B cell (primary cell): Measurements from ENCODE around the gene SWSAP1. TPM values are rescaled to one million over a fixed set of nuclear protein-coding genes. Genes with fewer than 3 reads are reported as not detected.

ENCODE experiments used
- ATAC-seq: fragments of 200-7000 bp; cut with Tn5 transposase; one replicate; pipeline ENCODE4 v1.10.0; 2021; ENCODE audit warnings: low read depth, mild to moderate bottlenecking, moderate number of reproducible peaks, moderate library complexity
- CTCF ChIA-PET: fragments of 350-600 bp; sonication (Branson Sonifier 250); formaldehyde crosslinking; loops from one replicate; lab custom pipeline; 2021; ENCODE audit warnings: antibody characterized with exemption, inconsistent platforms; lab: Charles Lee
- POLR2A ChIA-PET: fragments of 350-600 bp; sonication (Branson Sonifier 250); formaldehyde crosslinking; loops from one replicate; lab custom pipeline; 2021; ENCODE audit warnings: antibody characterized with exemption; lab: Charles Lee
- DNase-seq: peaks from one replicate; pipeline ENCODE4 v3.0.0; 2013
- H2AFZ ChIP-seq: 2 replicates; pipeline ENCODE4 v1.6.1; 2012; ENCODE audit warnings: mild to moderate bottlenecking, low read depth, low read length; ENCODE audit not compliant: insufficient read depth, poor library complexity, severe bottlenecking
- H3K27ac ChIP-seq, 2 donors: 1 replicate in 1 of 2; 2 replicates in 1 of 2; pipeline ENCODE4 v1.5.1; 2012 to 2013; ENCODE audit warnings: low read length in 2 of 2, mild to moderate bottlenecking in 2 of 2, moderate library complexity in 1 of 2
- H3K27me3 ChIP-seq, 4 experiments: fragments of 200-600 bp in 1 of 4; sonication (generic) in 1 of 4; replicated peaks in 1 of 4; 1 replicate in 2 of 4; 2 replicates in 2 of 4; pipeline versions ENCODE4 v1.6.1 to v1.7.0; 2013 to 2016; ENCODE audit warnings: low read length in 3 of 4, mild to moderate bottlenecking in 2 of 4, mixed read lengths in 1 of 4, moderate library complexity in 1 of 4; ENCODE audit not compliant: insufficient read depth in 4 of 4, control insufficient read depth in 3 of 4; ENCODE audit errors: control extremely low read depth in 1 of 4
- H3K36me3 ChIP-seq, 2 experiments: replicated peaks in 1 of 2; 1 replicate in 1 of 2; 2 replicates in 1 of 2; pipeline versions ENCODE4 v1.6.1 to v1.7.1; 2013; ENCODE audit warnings: low read length in 1 of 2; ENCODE audit not compliant: insufficient read depth in 2 of 2, control insufficient read depth in 1 of 2; ENCODE audit errors: control extremely low read depth in 1 of 2, extremely low read depth in 1 of 2
- H3K4me1 ChIP-seq, 2 donors: fragments of 200-600 bp in 1 of 2; sonication (generic) in 1 of 2; 1 replicate in 1 of 2; 2 replicates in 1 of 2; pipeline versions ENCODE4 v1.5.1 to v1.6.1; 2013 to 2017; ENCODE audit warnings: low read length in 2 of 2; ENCODE audit not compliant: control insufficient read depth in 2 of 2, insufficient read depth in 2 of 2
- H3K4me2 ChIP-seq: replicated peaks from 2 replicates; pipeline ENCODE3; 2012; ENCODE audit warnings: mild to moderate bottlenecking, low read depth, low read length; ENCODE audit not compliant: poor library complexity, severe bottlenecking
- H3K4me3 ChIP-seq, 5 experiments: fragments of 200-600 bp in 1 of 5; sonication (generic) in 1 of 5; 1 replicate in 3 of 5; 2 replicates in 2 of 5; pipeline versions ENCODE4 v1.5.1 to v1.7.0; 2011 to 2016; ENCODE audit warnings: low read length in 4 of 5, mild to moderate bottlenecking in 4 of 5, low read depth in 2 of 5, control low read depth in 1 of 5, moderate library complexity in 1 of 5; ENCODE audit not compliant: insufficient read depth in 1 of 5; ENCODE audit errors: control extremely low read depth in 1 of 5, extremely low read depth in 1 of 5
- H3K79me2 ChIP-seq: fragments of 200-600 bp; sonication (generic); one replicate; pipeline ENCODE4 v1.6.0; 2016; ENCODE audit warnings: low read length; ENCODE audit not compliant: control insufficient read depth, insufficient read depth
- H3K9ac ChIP-seq: fragments of 200-600 bp; sonication (generic); 2 replicates; pipeline ENCODE4 v1.6.1; 2017; ENCODE audit warnings: mild to moderate bottlenecking, low read length, moderate library complexity
- H3K9me3 ChIP-seq, 3 donors: one replicate each; pipeline versions ENCODE4 v1.6.1 to v1.7.1; 2013; ENCODE audit warnings: low read length in 2 of 3; ENCODE audit not compliant: control insufficient read depth in 2 of 3, insufficient read depth in 1 of 3; ENCODE audit errors: control extremely low read depth in 1 of 3
- H4K20me1 ChIP-seq: 2 replicates; pipeline ENCODE4 v1.6.0; 2012; ENCODE audit warnings: mild to moderate bottlenecking, low read length; ENCODE audit not compliant: insufficient read depth, control insufficient read depth, poor library complexity, severe bottlenecking
- H3K27ac Mint-ChIP-seq: one replicate; pipeline ENCODE4 v1.8.0; 2021; ENCODE audit warnings: mixed read lengths
- H3K27me3 Mint-ChIP-seq: one replicate; pipeline ENCODE4 v1.8.0; 2021; ENCODE audit warnings: mixed read lengths
- H3K4me1 Mint-ChIP-seq: one replicate; pipeline ENCODE4 v1.8.0; 2021; ENCODE audit warnings: mixed read lengths
- H3K4me3 Mint-ChIP-seq: one replicate; pipeline ENCODE4 v1.8.0; 2021; ENCODE audit warnings: mixed read lengths
- H3K9me3 Mint-ChIP-seq: one replicate; pipeline ENCODE4 v1.8.0; 2022; ENCODE audit warnings: mixed read lengths; ENCODE audit not compliant: insufficient read depth
- CTCF ChIP-seq: fragments of 200-600 bp; IDR thresholded peaks from one replicate; pipeline ENCODE4 v1.8.0; 2022; ENCODE audit warnings: antibody characterized with exemption, mild to moderate bottlenecking
- EZH2 ChIP-seq: IDR thresholded peaks from 2 replicates; pipeline ENCODE4 v1.6.1; 2012; ENCODE audit warnings: borderline replicate concordance, low read depth, mild to moderate bottlenecking, moderate library complexity, low read length; ENCODE audit not compliant: insufficient read depth, poor library complexity, severe bottlenecking
- WGBS: methylation state at CpG from one replicate; pipeline ENCODE4 v1.1.5; 2013; ENCODE audit warnings: missing lambda C conversion rate; ENCODE audit not compliant: insufficient coverage; 5-methylcytosine and 5-hydroxymethylcytosine counted together
- intact Hi-C: fragments of 100-400 bp; cut with micrococcal nuclease; formaldehyde crosslinking; loops from one replicate; pipeline ENCODE4 v1.10.0; 2022
- polyA plus RNA-seq: library from polyadenylated mRNA; depleted of rRNA; stranded (reverse); fragments of >200 nt; gene quantifications from 2 replicates; pipeline ENCODE4 v1.2.3, GENCODE V29; 2012
- total RNA-seq, 2 donors: library from RNA; stranded (reverse); fragments of 120-200 nt in 1 of 2; gene quantifications; 1 replicate in 1 of 2; 2 replicates in 1 of 2; pipeline versions ENCODE4 v1.2.3 to v1.2.4, GENCODE V29; 2013 to 2022

Gene SWSAP1
- total and polyA plus RNA-seq, 2 donors (not counting 1 experiment from before 2014, with no cell fraction given), result 5.0 to 7.6 TPM

DNA sequence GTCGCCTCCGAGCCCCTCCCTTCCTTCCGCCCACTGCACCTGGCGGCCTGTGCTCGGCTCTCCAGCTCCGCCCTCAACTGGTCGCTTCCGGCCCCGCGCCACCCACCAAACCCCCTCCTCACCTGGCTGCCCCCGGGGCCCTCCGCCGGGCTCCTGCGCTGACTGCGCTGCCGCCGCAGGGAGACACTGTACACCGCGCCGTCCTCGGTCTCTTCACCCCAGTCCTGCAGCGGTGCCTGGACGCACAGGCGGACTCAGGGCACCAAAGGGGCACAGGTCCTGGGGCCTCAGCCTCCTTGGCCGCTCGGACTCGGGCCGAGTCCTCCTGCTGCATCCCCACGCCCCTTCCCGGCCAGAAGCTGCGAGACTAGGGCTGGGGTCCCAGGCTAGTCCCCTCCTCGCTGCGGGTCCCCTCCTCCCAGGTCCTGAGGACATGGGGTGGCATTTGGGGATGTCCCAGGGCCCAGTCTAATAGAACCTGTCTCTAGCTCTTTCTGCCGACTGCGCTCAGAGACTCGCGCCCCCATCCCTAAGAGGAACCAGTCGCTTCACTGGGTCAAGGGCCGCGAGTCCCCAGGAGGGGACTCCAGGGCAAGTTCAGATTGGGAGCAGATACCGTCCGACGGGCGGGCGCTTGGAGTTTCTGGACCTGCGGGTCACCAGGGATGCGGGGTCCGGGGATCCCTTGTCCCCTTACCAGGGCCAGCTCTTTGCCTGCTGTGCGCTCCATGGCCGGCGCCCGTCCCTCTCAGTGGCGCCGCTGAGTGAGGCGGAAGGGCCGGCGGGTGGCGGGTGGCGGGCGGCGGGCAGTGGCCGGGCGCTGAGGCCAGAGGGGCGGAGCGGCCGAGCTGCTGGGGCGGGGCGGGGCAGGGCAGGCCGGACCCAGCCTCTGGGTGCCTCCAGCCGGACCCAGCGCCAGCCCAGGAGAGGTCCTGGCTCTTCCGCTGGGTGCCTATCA is 44.4 kb downstream of the SWSAP1 start, which contains the start of gene RGL3:
Gene RGL3 (minus strand): TSS at position 766 of the 958 bp plus-strand sequence. CDS start 36 bp downstream, at position 730.
- Mint-ChIP-seq H3K27me3 (peaks cover 18% of the 10 kb centered on the region), H3K4me3 (peak within 1 kb of the TSS; percentile 81), H3K27ac (no peak within 1 kb of the TSS), H3K9me3 (no peaks in the 10 kb centered on the region), H3K4me1 (peaks cover 50% of the 10 kb centered on the region)
- H3K36me3 ChIP-seq, result no peaks in the 10 kb centered on the region
- CTCF ChIA-PET, result interaction anchor here (0.6 to 5.4 kb wide), 6 partner anchors 13 to 38 kb away, joined by 3 to 41 read pairs (median 5); partner anchors contain the start of genes EPOR and ODAD3
- peak; percentile 65 for DNase-seq
- peak within 1 kb of the TSS in 4 of 5 experiments; percentile 41 to 49 (median 44) for H3K4me3 ChIP-seq
- POLR2A ChIA-PET, result interaction anchor here (0.7 to 1.8 kb wide), 3 partner anchors 37 to 49 kb away, joined by 3 to 4 read pairs (median 3); no protein-coding TSS in a partner anchor
- TF ChIP-seq EZH2 (no peak), CTCF (no peak)
- 5% methylated on average over 69 of the region's 72 CpGs for WGBS
- H3K9me3 ChIP-seq, result peaks cover 0 to 38% (median 0%) of the 10 kb centered on the region in 3 donors
- H3K9ac ChIP-seq, result peak within 1 kb of the TSS; percentile 65
- peaks cover 54 to 58% of the 10 kb centered on the region in 2 donors for H3K4me1 ChIP-seq
- no peaks in the 10 kb centered on the region for H3K79me2 ChIP-seq
- peak within 1 kb of the TSS; percentile 95 for H3K4me2 ChIP-seq
- H4K20me1 ChIP-seq, result no peaks in the 10 kb centered on the region
- H3K27ac ChIP-seq, result no peak within 1 kb of the TSS
- peaks cover 0 to 50% (median 24%) of the 10 kb centered on the region in 4 experiments for H3K27me3 ChIP-seq
- peak within 1 kb of the TSS; percentile 68 for H2AFZ ChIP-seq
- ATAC-seq, result no peak
- intact Hi-C loops, result no loop called here
